Smooth muscle cell (in vitro differentiated cells): ENCODE measurements around the gene ZNF526. TPM values are rescaled to one million over a fixed set of nuclear protein-coding genes. Genes with fewer than 3 reads are reported as not detected.
"Not testable (repeated sequence)": the region's sequence is repeated elsewhere in the genome, so short reads cannot be mapped to it uniquely, and the experiment has no call there.

ENCODE experiments used
- DNase-seq: peaks from one replicate; lab custom pipeline; 2025; ENCODE audit not compliant: unreplicated experiment; lab: John Stamatoyannopoulos, UW
- H2AFZ ChIP-seq: fragments of 200-600 bp; sonication (generic); 2 replicates; pipeline ENCODE4 v1.6.0; 2016; ENCODE audit warnings: antibody characterized with exemption, low read depth, mild to moderate bottlenecking
- H3F3A ChIP-seq: fragments of 200-600 bp; sonication (generic); 2 replicates; pipeline ENCODE4 v1.6.0; 2017; ENCODE audit warnings: antibody characterized with exemption, low read depth
- H3K27ac ChIP-seq: fragments of 200-600 bp; sonication (generic); 2 replicates; pipeline ENCODE4 v1.5.1; 2016; ENCODE audit warnings: low read depth, mild to moderate bottlenecking
- H3K27me3 ChIP-seq: fragments of 200-600 bp; sonication (generic); 2 replicates; pipeline ENCODE4 v1.6.1; 2016; ENCODE audit warnings: low read depth, mild to moderate bottlenecking
- H3K36me3 ChIP-seq: fragments of 200-600 bp; sonication (generic); 2 replicates; pipeline ENCODE4 v1.5.1; 2016; ENCODE audit warnings: low read depth
- H3K4me1 ChIP-seq: fragments of 200-600 bp; sonication (generic); 2 replicates; pipeline ENCODE4 v1.5.1; 2016; ENCODE audit warnings: low read depth
- H3K4me2 ChIP-seq: fragments of 200-600 bp; sonication (generic); 2 replicates; pipeline ENCODE4 v1.6.0; 2016; ENCODE audit warnings: mild to moderate bottlenecking
- H3K4me3 ChIP-seq: fragments of 200-600 bp; sonication (generic); 2 replicates; pipeline ENCODE4 v1.5.1; 2016; ENCODE audit warnings: mild to moderate bottlenecking
- H3K79me2 ChIP-seq: fragments of 200-600 bp; sonication (generic); 2 replicates; pipeline ENCODE4 v1.6.0; 2016; ENCODE audit warnings: low read depth, mild to moderate bottlenecking
- H3K9ac ChIP-seq: fragments of 200-600 bp; sonication (generic); 2 replicates; pipeline ENCODE4 v1.6.0; 2016; ENCODE audit warnings: low read depth
- H3K9me3 ChIP-seq: fragments of 200-600 bp; sonication (generic); replicated peaks from 2 replicates; pipeline ENCODE4 v1.5.1; 2016; ENCODE audit warnings: low read depth
- H4K20me1 ChIP-seq: fragments of 200-600 bp; sonication (generic); 2 replicates; pipeline ENCODE4 v1.6.0; 2016; ENCODE audit warnings: low read depth
- WGBS: methylation state at CpG from one replicate; pipeline ENCODE4 v1.1.7; 2016; ENCODE audit warnings: low lambda C conversion rate; 5-methylcytosine and 5-hydroxymethylcytosine counted together
- polyA plus RNA-seq: library from polyadenylated mRNA; unstranded; fragments of >200 nt; fragmentation: Nextera tagmentation; extraction: Ambion mirVana; gene quantifications from 2 replicates; pipeline ENCODE4 v1.2.1, GENCODE V29; 2016
- total RNA-seq: library from RNA; depleted of rRNA; stranded (reverse); fragments of >200 nt; gene quantifications from 2 replicates; pipeline ENCODE4 v1.2.3, GENCODE V29; 2014
- TF ChIP-seq, protein P1 (sequence below): fragments of 200-600 bp; sonication (generic); IDR thresholded peaks from 2 replicates; pipeline ENCODE4 v1.5.1; 2017; ENCODE audit warnings: borderline replicate concordance, mild to moderate bottlenecking, antibody characterized with exemption; ENCODE audit not compliant: insufficient read depth, poor library complexity, severe bottlenecking

The ZNF526 gene
- total and polyA plus RNA-seq, 2 experiments from 2014 or later = 5.0 to 12.1 TPM

GRCh38 chr19:42266928-42267603 is 47.0 kb downstream of the ZNF526 start:
- DNase-seq, H3K4me3 ChIP-seq, H3K36me3 ChIP-seq, H2AFZ ChIP-seq, H3K27me3 ChIP-seq, H3F3A ChIP-seq, H4K20me1 ChIP-seq, H3K9ac ChIP-seq, H3K9me3 ChIP-seq: not testable (repeated sequence)
- peak overlapping the region; percentile 87 for H3K4me2 ChIP-seq
- H3K27ac ChIP-seq = peak overlapping the region; percentile 99
- H3K79me2 ChIP-seq = peaks cover 24% of the 10 kb centered on the region
- peaks cover 18% of the 10 kb centered on the region for H3K4me1 ChIP-seq
- WGBS = 94% methylated on average over 25 of the region's 25 CpGs

- TF ChIP-seq, protein P1, sequence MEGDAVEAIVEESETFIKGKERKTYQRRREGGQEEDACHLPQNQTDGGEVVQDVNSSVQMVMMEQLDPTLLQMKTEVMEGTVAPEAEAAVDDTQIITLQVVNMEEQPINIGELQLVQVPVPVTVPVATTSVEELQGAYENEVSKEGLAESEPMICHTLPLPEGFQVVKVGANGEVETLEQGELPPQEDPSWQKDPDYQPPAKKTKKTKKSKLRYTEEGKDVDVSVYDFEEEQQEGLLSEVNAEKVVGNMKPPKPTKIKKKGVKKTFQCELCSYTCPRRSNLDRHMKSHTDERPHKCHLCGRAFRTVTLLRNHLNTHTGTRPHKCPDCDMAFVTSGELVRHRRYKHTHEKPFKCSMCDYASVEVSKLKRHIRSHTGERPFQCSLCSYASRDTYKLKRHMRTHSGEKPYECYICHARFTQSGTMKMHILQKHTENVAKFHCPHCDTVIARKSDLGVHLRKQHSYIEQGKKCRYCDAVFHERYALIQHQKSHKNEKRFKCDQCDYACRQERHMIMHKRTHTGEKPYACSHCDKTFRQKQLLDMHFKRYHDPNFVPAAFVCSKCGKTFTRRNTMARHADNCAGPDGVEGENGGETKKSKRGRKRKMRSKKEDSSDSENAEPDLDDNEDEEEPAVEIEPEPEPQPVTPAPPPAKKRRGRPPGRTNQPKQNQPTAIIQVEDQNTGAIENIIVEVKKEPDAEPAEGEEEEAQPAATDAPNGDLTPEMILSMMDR = no peak
- Histone ChIP-seq H2AFZ (peak overlapping the region; percentile 88), H3K27ac (peak overlapping the region; percentile 99), H4K20me1 (no peaks in the 10 kb centered on the region), H3K79me2 (peaks cover 24% of the 10 kb centered on the region), H3K4me2 (peak overlapping the region; percentile 87), H3K36me3 (no peaks in the 10 kb centered on the region), H3K27me3 (no peaks in the 10 kb centered on the region), H3F3A (no peaks in the 10 kb centered on the region), H3K4me1 (peaks cover 18% of the 10 kb centered on the region), H3K9me3 (no peaks in the 10 kb centered on the region), H3K9ac (peak overlapping the region; percentile 99), H3K4me3 (peak overlapping the region; percentile 80)
- DNase-seq = no peak
- WGBS = 18% methylated on average over 13 of the region's 13 CpGs
Measured at GRCh38 chr19:42267644-42268141, 47.6 kb downstream of the ZNF526 start.

DNA sequence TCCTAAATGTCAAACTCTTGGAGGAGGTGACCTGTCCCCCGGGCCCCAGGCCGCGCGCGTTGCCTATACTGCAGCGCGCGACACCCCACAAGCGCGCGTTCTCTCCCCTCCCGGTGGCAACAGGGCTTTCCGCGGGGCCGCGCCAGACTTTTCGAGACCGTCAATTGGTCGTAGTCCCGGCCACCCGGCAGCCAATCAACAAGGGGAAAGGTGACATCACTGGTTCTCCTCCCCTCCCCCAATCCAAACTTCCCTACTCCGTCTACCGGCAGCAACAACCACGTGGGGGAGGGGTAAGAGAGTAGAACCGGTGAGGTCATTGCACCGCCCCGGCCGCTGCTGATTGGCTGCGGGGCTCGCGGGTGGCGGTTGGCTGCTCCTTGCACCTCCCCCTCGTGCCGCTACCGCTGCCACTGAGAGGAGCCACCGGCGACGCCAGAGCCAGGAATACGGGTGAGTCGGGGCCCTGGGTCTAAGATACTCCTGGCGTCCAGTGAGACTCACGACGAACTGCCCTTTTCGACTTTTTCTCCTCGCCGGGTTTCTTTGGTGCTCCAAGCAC is 48.1 kb downstream of the ZNF526 start:
- Histone ChIP-seq H4K20me1 (no peaks in the 10 kb centered on the region), H3F3A (no peaks in the 10 kb centered on the region), H3K27ac (peak overlapping the region; percentile 99), H3K9me3 (no peaks in the 10 kb centered on the region), H3K4me1 (peaks cover 18% of the 10 kb centered on the region), H3K27me3 (no peaks in the 10 kb centered on the region), H3K79me2 (peaks cover 24% of the 10 kb centered on the region), H2AFZ (peak overlapping the region; percentile 88), H3K4me3 (peak overlapping the region; percentile 80), H3K4me2 (peak overlapping the region; percentile 87), H3K9ac (peak overlapping the region; percentile 99), H3K36me3 (no peaks in the 10 kb centered on the region)
- WGBS = under 1% methylated on average over 42 of the region's 46 CpGs
- TF ChIP-seq, protein P1 = no peak
- DNase-seq = peak; percentile 99

DNA sequence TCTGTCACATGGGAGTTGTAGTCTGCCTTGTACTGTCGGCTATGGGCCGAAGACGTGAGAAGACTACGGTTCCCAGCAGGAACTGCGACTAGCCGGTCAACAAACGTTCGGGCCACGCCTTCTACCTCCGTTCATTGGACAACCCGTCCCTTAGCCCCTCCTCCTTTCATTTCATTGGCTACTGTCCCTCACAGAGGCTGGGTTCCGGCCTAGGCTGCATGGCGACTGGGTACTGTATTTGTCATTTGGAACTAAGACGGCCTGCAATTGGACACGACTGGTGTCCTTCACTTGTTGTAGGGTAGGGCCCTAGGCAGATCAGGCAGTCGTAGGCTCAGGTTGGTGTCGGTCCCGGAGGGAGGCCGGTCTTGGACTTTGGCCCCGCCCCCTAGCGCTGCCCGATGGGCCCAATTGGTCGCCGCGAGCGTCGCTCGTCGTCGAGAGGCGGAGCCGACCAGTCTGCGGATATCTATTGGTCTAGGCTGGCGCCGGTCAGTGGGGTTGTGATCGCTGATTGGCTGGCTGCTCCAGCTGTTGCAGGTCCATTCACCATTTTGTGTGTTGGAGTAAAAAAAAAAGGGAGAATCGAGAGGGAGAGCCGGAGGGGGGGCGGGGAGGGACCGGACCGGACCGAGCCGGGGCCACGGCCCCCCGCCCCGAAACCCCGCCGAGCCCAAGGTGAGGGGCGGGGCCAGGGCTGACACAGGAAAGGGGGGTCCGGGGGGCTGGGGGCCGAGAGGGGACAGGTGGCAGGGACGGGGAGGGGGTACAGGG is 48.8 kb downstream of the ZNF526 start, which contains the start of gene CIC:
CIC (plus strand) TSS at position 549 of the 774 bp plus-strand sequence. CDS start 2,532 bp downstream, outside the sequence.
- no peaks in the 10 kb centered on the region for H3F3A ChIP-seq
- H3K27me3 ChIP-seq = no peaks in the 10 kb centered on the region
- 1% methylated on average over 36 of the region's 52 CpGs for WGBS
- peak within 1 kb of the TSS; percentile 80 for H3K4me3 ChIP-seq
- no peaks in the 10 kb centered on the region for H4K20me1 ChIP-seq
- H3K9ac ChIP-seq = peak within 1 kb of the TSS; percentile 99
- peak within 1 kb of the TSS; percentile 91 for H3K4me2 ChIP-seq
- H3K4me1 ChIP-seq = peaks cover 18% of the 10 kb centered on the region
- peak within 1 kb of the TSS; percentile 88 for H2AFZ ChIP-seq
- peak; percentile 99 for DNase-seq
- no peaks in the 10 kb centered on the region for H3K36me3 ChIP-seq
- peak within 1 kb of the TSS; percentile 99 for H3K27ac ChIP-seq
- TF ChIP-seq, protein P1 = no peak
- no peaks in the 10 kb centered on the region for H3K9me3 ChIP-seq
- H3K79me2 ChIP-seq = peaks cover 28% of the 10 kb centered on the region
